Measurements from ENCODE around the gene SETD1A. TPM values are rescaled to one million over a fixed set of nuclear protein-coding genes. Genes with fewer than 3 reads are reported as not detected.

The SETD1A gene
- total and polyA plus RNA-seq, 2 donors from 2014 or later: 4.8 to 18.8 TPM

DNA sequence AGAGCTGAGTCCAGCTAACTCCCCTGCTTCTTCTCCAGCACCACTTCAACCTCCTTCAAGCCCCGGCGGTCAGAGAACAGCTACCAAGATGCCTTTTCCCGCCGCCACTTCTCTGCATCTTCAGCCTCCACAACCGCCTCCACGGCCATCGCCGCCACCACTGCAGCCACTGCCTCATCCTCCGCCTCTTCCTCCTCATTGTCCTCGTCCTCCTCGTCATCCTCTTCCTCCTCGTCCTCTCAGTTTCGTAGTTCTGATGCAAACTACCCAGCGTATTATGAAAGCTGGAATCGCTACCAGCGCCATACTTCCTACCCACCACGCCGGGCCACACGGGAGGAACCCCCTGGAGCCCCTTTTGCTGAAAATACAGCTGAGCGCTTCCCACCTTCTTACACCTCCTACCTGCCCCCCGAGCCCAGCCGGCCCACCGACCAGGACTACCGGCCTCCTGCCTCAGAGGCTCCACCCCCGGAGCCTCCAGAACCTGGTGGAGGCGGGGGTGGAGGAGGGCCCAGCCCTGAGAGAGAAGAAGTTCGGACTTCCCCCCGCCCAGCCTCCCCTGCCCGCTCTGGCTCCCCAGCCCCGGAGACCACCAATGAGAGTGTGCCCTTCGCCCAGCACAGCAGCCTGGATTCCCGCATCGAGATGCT lies 7.1 kb downstream of the SETD1A start:
- no peak for FAIRE-seq
- H3K4me3 ChIP-seq (ENCODE audit: low read length in 3 of 3): no peak overlapping the region
- H3K27me3 ChIP-seq (ENCODE audit: control insufficient read depth, insufficient read depth, low read length): no peaks in the 10 kb centered on the region
- TF ChIP-seq, protein P1, sequence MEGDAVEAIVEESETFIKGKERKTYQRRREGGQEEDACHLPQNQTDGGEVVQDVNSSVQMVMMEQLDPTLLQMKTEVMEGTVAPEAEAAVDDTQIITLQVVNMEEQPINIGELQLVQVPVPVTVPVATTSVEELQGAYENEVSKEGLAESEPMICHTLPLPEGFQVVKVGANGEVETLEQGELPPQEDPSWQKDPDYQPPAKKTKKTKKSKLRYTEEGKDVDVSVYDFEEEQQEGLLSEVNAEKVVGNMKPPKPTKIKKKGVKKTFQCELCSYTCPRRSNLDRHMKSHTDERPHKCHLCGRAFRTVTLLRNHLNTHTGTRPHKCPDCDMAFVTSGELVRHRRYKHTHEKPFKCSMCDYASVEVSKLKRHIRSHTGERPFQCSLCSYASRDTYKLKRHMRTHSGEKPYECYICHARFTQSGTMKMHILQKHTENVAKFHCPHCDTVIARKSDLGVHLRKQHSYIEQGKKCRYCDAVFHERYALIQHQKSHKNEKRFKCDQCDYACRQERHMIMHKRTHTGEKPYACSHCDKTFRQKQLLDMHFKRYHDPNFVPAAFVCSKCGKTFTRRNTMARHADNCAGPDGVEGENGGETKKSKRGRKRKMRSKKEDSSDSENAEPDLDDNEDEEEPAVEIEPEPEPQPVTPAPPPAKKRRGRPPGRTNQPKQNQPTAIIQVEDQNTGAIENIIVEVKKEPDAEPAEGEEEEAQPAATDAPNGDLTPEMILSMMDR (IDR thresholded peaks at IDR 0.05; ENCODE audit: borderline replicate concordance, extremely low read depth, insufficient read depth): no peak
- H3K4me1 ChIP-seq (ENCODE audit: control insufficient read depth in 2 of 3, insufficient read depth in 2 of 3, low read depth in 1 of 3, low read length in 3 of 3): no peaks in the 10 kb centered on the region
- intact Hi-C loops (cut with DNase I): no loop called here
- H3K27ac ChIP-seq (ENCODE audit: low read depth in 2 of 2, low read length in 2 of 2): no peak overlapping the region
- H3K9me3 ChIP-seq (ENCODE audit: control insufficient read depth in 2 of 3, insufficient read depth in 1 of 3, low read length in 3 of 3): no peaks in the 10 kb centered on the region
- no peak overlapping the region for H3K9ac ChIP-seq (ENCODE audit: low read length in 3 of 3)
- H3K36me3 ChIP-seq (ENCODE audit: control insufficient read depth in 2 of 3, insufficient read depth in 3 of 3, low read length in 3 of 3): peaks cover 11 to 60% (median 33%) of the 10 kb centered on the region in 3 donors
- no peak for DNase-seq

DNA sequence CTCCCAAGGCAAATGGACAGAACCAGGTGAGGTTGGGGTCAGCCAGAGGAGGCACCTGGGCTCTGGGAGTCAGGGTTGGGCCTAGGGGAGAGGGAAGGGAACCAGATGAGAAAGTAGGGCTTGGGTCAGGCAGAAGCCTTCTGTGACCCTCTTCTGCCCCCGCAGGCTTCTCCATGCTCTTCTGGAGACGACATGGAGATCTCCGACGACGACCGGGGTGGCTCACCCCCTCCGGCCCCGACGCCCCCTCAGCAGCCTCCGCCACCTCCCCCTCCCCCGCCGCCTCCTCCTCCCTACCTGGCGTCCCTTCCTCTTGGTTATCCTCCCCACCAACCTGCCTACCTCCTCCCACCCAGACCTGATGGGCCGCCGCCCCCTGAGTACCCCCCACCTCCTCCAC lies 7.9 kb downstream of the SETD1A start:
- Histone ChIP-seq H3K9ac (ENCODE audit: low read length in 3 of 3) (no peak overlapping the region), H3K27ac (ENCODE audit: low read depth in 2 of 2, low read length in 2 of 2) (no peak overlapping the region), H3K36me3 (ENCODE audit: control insufficient read depth in 2 of 3, insufficient read depth in 3 of 3, low read length in 3 of 3) (peaks cover 8 to 54% (median 27%) of the 10 kb centered on the region in 3 donors), H3K4me3 (ENCODE audit: low read length in 3 of 3) (no peak overlapping the region), H3K27me3 (ENCODE audit: control insufficient read depth, insufficient read depth, low read length) (no peaks in the 10 kb centered on the region), H3K9me3 (ENCODE audit: control insufficient read depth in 2 of 3, insufficient read depth in 1 of 3, low read length in 3 of 3) (no peaks in the 10 kb centered on the region), H3K4me1 (ENCODE audit: control insufficient read depth in 2 of 3, insufficient read depth in 2 of 3, low read depth in 1 of 3, low read length in 3 of 3) (no peaks in the 10 kb centered on the region)
- no peak for DNase-seq
- no peak for FAIRE-seq
- intact Hi-C loops (cut with DNase I): no loop called here
- TF ChIP-seq, protein P1 (IDR thresholded peaks at IDR 0.05; ENCODE audit: borderline replicate concordance, extremely low read depth, insufficient read depth): no peak

DNA sequence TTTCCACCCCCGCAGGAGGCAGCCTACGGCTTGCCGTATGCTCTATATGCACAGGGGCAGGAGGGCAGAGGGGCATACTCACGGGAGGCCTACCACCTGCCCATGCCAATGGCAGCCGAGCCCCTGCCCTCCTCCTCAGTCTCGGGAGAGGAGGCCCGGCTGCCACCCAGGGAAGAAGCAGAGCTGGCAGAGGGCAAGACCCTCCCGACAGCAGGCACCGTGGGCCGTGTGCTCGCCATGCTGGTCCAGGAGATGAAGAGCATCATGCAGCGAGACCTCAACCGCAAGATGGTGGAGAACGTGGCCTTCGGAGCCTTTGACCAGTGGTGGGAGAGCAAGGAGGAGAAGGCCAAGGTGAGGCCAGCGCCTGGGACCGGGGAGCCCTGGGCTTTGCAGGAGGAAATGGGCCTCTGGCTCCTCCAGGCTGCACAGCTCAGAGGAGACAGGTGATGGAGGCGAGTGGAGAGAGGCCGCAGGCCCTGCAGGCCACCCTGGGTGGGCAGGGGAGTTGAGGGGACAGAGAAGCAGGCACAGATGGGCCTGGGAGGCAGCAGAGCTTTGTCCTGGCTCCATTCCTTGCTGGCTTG lies 8.6 kb downstream of the SETD1A start:
- peaks cover 12 to 55% (median 25%) of the 10 kb centered on the region in 3 donors for H3K36me3 ChIP-seq (ENCODE audit: control insufficient read depth in 2 of 3, insufficient read depth in 3 of 3, low read length in 3 of 3)
- no peak for DNase-seq
- TF ChIP-seq, protein P1 (IDR thresholded peaks at IDR 0.05; ENCODE audit: borderline replicate concordance, extremely low read depth, insufficient read depth): no peak
- H3K4me1 ChIP-seq (ENCODE audit: control insufficient read depth in 2 of 3, insufficient read depth in 2 of 3, low read depth in 1 of 3, low read length in 3 of 3): no peaks in the 10 kb centered on the region
- FAIRE-seq: no peak
- H3K9me3 ChIP-seq (ENCODE audit: control insufficient read depth in 2 of 3, insufficient read depth in 1 of 3, low read length in 3 of 3): no peaks in the 10 kb centered on the region
- intact Hi-C loops (cut with DNase I): no loop called here
- no peak overlapping the region for H3K27ac ChIP-seq (ENCODE audit: low read depth in 2 of 2, low read length in 2 of 2)
- H3K4me3 ChIP-seq (ENCODE audit: low read length in 3 of 3): no peak overlapping the region
- H3K9ac ChIP-seq (ENCODE audit: low read length in 3 of 3): no peak overlapping the region
- no peaks in the 10 kb centered on the region for H3K27me3 ChIP-seq (ENCODE audit: control insufficient read depth, insufficient read depth, low read length)

All from kidney (tissue), 14 donors.